Stomach (tissue), 9 donors: Measurements from ENCODE around the gene RASL10B. TPM values are rescaled to one million over a fixed set of nuclear protein-coding genes. Genes with fewer than 3 reads are reported as not detected.
A peak's percentile ranks its signal among the peaks of the same experiment; 100 is the strongest.

Experiments used
- DNase-seq, 2 donors: peaks; one replicate each; pipeline versions ENCODE4 v3.0.0 to v3.0.0-alpha.2; 2013 to 2019
- H3K27ac ChIP-seq, 5 donors: fragments of 200-600 bp in 4 of 5; sonication (generic) in 4 of 5; one replicate each; pipeline ENCODE4 v1.5.1; 2013 to 2019; ENCODE audit warnings: mild to moderate bottlenecking in 1 of 5, moderate library complexity in 1 of 5
- H3K27me3 ChIP-seq, 3 donors: fragments of 200-600 bp; sonication (generic); one replicate each; pipeline ENCODE4 v1.5.1; 2017 to 2019; ENCODE audit warnings: mixed run types in 1 of 3
- H3K36me3 ChIP-seq, 4 donors: fragments of 200-600 bp; sonication (generic); 1 replicate in 3 of 4; 2 replicates in 1 of 4; pipeline ENCODE4 v1.5.1; 2016 to 2019
- H3K4me1 ChIP-seq, 4 donors: fragments of 200-600 bp; sonication (generic); one replicate each; pipeline ENCODE4 v1.5.1; 2016 to 2019
- H3K4me3 ChIP-seq, 4 donors: fragments of 200-600 bp; sonication (generic) in 3 of 4; one replicate each; pipeline ENCODE4 v1.5.1; 2016 to 2019; ENCODE audit warnings: mild to moderate bottlenecking in 1 of 4
- H3K9me3 ChIP-seq, 4 donors: fragments of 200-600 bp; sonication (generic); one replicate each; pipeline ENCODE4 v1.5.1; 2016 to 2019
- CTCF ChIP-seq, 7 experiments: fragments of 450-650 bp in 4 of 7; fragments of 200-600 bp in 3 of 7; sonication (generic) in 3 of 7; IDR thresholded peaks; one replicate each; pipeline ENCODE4 v1.5.1; 2016 to 2019; ENCODE audit warnings: antibody characterized with exemption in 7 of 7, control low read depth in 2 of 7, mild to moderate bottlenecking in 1 of 7
- EP300 ChIP-seq: sonication (generic); formaldehyde crosslinking; IDR thresholded peaks from one replicate; pipeline ENCODE4 v1.6.1; 2017; ENCODE audit warnings: antibody characterized with exemption
- POLR2A ChIP-seq, 4 donors: fragments of 450-650 bp; IDR thresholded peaks; one replicate each; pipeline ENCODE4 v1.6.1; 2016; ENCODE audit warnings: antibody characterized with exemption in 4 of 4, control low read depth in 2 of 4, mild to moderate bottlenecking in 1 of 4, moderate library complexity in 1 of 4
- POLR2AphosphoS5 ChIP-seq, 3 donors: sonication (generic); formaldehyde crosslinking; IDR thresholded peaks; one replicate each; pipeline ENCODE4 v1.6.1; 2016; ENCODE audit warnings: antibody characterized with exemption in 3 of 3
- WGBS, 5 donors: extraction: QIAGEN DNeasy Blood & Tissue Kit in 3 of 5; methylation state at CpG; one replicate each; pipeline versions ENCODE4 v1.1.5 to v1.1.7; 2013 to 2018; 5-methylcytosine and 5-hydroxymethylcytosine counted together
- intact Hi-C: fragments of 100-400 bp; cut with DNase I; formaldehyde crosslinking; loops from one replicate; pipeline ENCODE4 v1.15.1; 2023; ENCODE audit warnings: low total_unique reads
- polyA plus RNA-seq, 3 donors: library from polyadenylated mRNA; stranded (reverse); fragments of 200-250 nt; gene quantifications; one replicate each; pipeline ENCODE4 v1.2.3, GENCODE V29; 2013
- total RNA-seq, 5 donors: library from RNA; depleted of rRNA; stranded (reverse); fragments of >200 nt; gene quantifications; one replicate each; pipeline versions ENCODE4 v1.1.0 to v1.2.3, GENCODE V29; 2014 to 2016
- donor health status: healthy with polysubstance abuse.
- donor health status: Bipolar disorder and iron deficiency.
- donor health status: healthy.

RASL10B gene
- total and polyA plus RNA-seq, 8 donors = 0.31 to 1.4 (median 0.59) TPM; not detected in 2

GRCh38 chr17:35742496-35742895 lies 11.1 kb downstream of the RASL10B start:
- no peak for DNase-seq
- H3K4me3 ChIP-seq = no peak overlapping the region
- peaks cover 4 to 88% (median 30%) of the 10 kb centered on the region in 3 donors for H3K27me3 ChIP-seq
- intact Hi-C loops = no loop called here
- no peaks in the 10 kb centered on the region for H3K36me3 ChIP-seq
- 63 to 81% (median 76%) methylated on average over 7 of the region's 7 CpGs for WGBS, 5 donors
- H3K4me1 ChIP-seq = peaks cover 5 to 15% (median 9%) of the 10 kb centered on the region in 4 donors
- TF ChIP-seq EP300 (no peak), CTCF (IDR thresholded peaks at IDR 0.05) (no peak), POLR2AphosphoS5 (IDR thresholded peaks at IDR 0.05) (no peak), POLR2A (IDR thresholded peaks at IDR 0.05) (no peak)
- H3K9me3 ChIP-seq = no peaks in the 10 kb centered on the region
- H3K27ac ChIP-seq = no peak overlapping the region

- intact Hi-C loops = no loop called here
- no peak for DNase-seq
- TF ChIP-seq CTCF (IDR thresholded peaks at IDR 0.05) (no peak), POLR2AphosphoS5 (IDR thresholded peaks at IDR 0.05) (no peak), POLR2A (IDR thresholded peaks at IDR 0.05) (no peak), EP300 (no peak)
Measured at GRCh38 chr17:35742896-35743477, 11.5 kb downstream of the RASL10B start.

GRCh38 chr17:35743626-35744328 lies 12.3 kb downstream of the RASL10B start:
- intact Hi-C loops = no loop called here
- no peak overlapping the region for H3K4me3 ChIP-seq
- H3K27ac ChIP-seq = no peak overlapping the region
- H3K4me1 ChIP-seq = peaks cover 5 to 23% (median 20%) of the 10 kb centered on the region in 4 donors
- WGBS, 5 donors = 47 to 55% (median 51%) methylated on average over 7 of the region's 7 CpGs
- H3K9me3 ChIP-seq = no peaks in the 10 kb centered on the region
- TF ChIP-seq POLR2A (IDR thresholded peaks at IDR 0.05) = no peak
- no peak for TF ChIP-seq EP300
- no peak for TF ChIP-seq POLR2AphosphoS5 (IDR thresholded peaks at IDR 0.05)
- no peak for TF ChIP-seq CTCF (IDR thresholded peaks at IDR 0.05)
- peaks cover 4 to 95% (median 30%) of the 10 kb centered on the region in 3 donors for H3K27me3 ChIP-seq
- no peaks in the 10 kb centered on the region for H3K36me3 ChIP-seq
- DNase-seq = peak in 1 of 2 donors; percentile 74

More at GRCh38 chr17:35742896-35743477, 11.5 kb downstream of the RASL10B start:
- H3K4me3 ChIP-seq = no peak overlapping the region
- no peaks in the 10 kb centered on the region for H3K9me3 ChIP-seq
- no peaks in the 10 kb centered on the region for H3K36me3 ChIP-seq
- H3K27me3 ChIP-seq = peaks cover 4 to 93% (median 30%) of the 10 kb centered on the region in 3 donors
- 56 to 78% (median 66%) methylated on average over 5 to 7 of the region's 7 CpGs for WGBS, 5 donors
- no peak overlapping the region for H3K27ac ChIP-seq
- peaks cover 5 to 20% (median 14%) of the 10 kb centered on the region in 4 donors for H3K4me1 ChIP-seq

GRCh38 chr17:35744830-35745229 lies 13.4 kb downstream of the RASL10B start:
- peaks cover 6 to 33% (median 25%) of the 10 kb centered on the region in 4 donors for H3K4me1 ChIP-seq
- H3K4me3 ChIP-seq = no peak overlapping the region
- no peak for DNase-seq
- no peaks in the 10 kb centered on the region for H3K36me3 ChIP-seq
- TF ChIP-seq CTCF (IDR thresholded peaks at IDR 0.05) (no peak), POLR2A (IDR thresholded peaks at IDR 0.05) (no peak), POLR2AphosphoS5 (IDR thresholded peaks at IDR 0.05) (no peak), EP300 (no peak)
- intact Hi-C loops = no loop called here
- 76 to 84% (median 79%) methylated on average over 7 to 8 of the region's 8 CpGs for WGBS, 5 donors
- no peak overlapping the region for H3K27ac ChIP-seq
- H3K27me3 ChIP-seq = peaks cover 10 to 97% (median 40%) of the 10 kb centered on the region in 3 donors
- no peaks in the 10 kb centered on the region for H3K9me3 ChIP-seq
